GM12891 (cell line): ENCODE results near the gene POLR2E.
A peak's percentile ranks its signal among the peaks of the same experiment; 100 is the strongest.

ENCODE experiments used
- DNase-seq: peaks from one replicate; pipeline ENCODE4 v3.0.0; 2011; ENCODE audit warnings: low spot score; ENCODE audit not compliant: insufficient read length
- FAIRE-seq: peaks from 2 replicates; lab custom pipeline; 2011; peaks lifted over from hg19 to GRCh38; lab: Jason Lieb, UNC
- PAX5 ChIP-seq: IDR thresholded peaks from 2 replicates; pipeline ENCODE4 v1.6.1; 2011; ENCODE audit warnings: low read length, moderate library complexity, mild to moderate bottlenecking; ENCODE audit not compliant: insufficient read depth, severe bottlenecking
- POLR2A ChIP-seq: IDR thresholded peaks from 2 replicates; pipeline ENCODE4 v1.6.1; 2011; ENCODE audit warnings: low read depth, low read length, control low read depth
- POLR2AphosphoS5 ChIP-seq: IDR thresholded peaks from 2 replicates; pipeline ENCODE4 v1.6.1; 2011; ENCODE audit warnings: low read depth, low read length, control low read depth
- POU2F2 ChIP-seq: IDR thresholded peaks from 2 replicates; pipeline ENCODE4 v1.6.1; 2011; ENCODE audit warnings: low read depth, mild to moderate bottlenecking, control low read depth, low read length, moderate library complexity
- SPI1 ChIP-seq: IDR thresholded peaks from 2 replicates; pipeline ENCODE4 v1.6.1; 2011; ENCODE audit warnings: low read depth, low read length, control low read depth
- TAF1 ChIP-seq: IDR thresholded peaks from 2 replicates; pipeline ENCODE4 v1.6.1; 2011; ENCODE audit warnings: low read depth, low read length, control low read depth

Gene POLR2E

DNA sequence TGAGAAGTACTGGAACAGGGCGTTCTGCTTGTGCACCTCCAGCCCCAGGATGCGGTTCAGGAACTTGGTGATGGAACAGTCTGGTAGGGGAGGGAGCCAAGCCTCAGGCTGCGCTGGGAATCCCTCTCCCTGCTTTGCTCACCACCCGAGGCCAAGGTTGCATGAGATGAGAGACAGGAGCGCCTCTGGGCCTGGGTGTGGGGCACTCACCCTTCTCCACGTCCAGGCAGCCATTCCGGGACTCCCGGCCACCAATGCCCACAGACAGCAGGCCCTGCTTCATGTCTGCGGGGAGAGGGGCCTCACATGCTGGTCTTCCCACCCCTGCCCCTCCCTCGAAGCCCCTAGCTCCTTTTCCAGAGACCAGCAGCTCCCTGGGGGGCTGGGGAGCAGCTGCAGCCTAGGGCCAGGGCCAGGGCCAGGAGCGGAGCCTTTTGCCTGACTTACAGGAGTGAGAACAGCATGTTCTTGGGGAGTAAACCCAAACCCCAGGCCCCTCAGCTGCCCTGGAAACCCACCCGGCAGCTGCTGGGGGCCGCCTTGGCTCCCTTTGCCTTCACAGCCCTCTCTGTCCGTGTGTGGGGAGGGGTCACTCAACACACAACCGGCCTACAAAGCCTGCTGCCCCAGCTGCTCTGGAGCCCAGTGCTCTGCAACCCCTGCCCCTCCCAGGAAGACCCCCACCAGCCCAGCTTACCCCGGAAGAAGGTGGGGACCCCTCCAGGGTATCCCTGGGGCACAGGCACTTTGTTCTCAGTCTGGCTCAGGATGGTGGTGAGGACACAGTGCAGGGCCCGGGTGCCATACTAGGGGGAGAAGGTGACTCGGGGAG is 15.8 kb upstream of the POLR2E start:
- FAIRE-seq (no peak), DNase-seq (no peak)
- TF ChIP-seq SPI1 (no peak), POLR2A (no peak), PAX5 (no peak), TAF1 (no peak), POU2F2 (no peak), POLR2AphosphoS5 (no peak)

DNA sequence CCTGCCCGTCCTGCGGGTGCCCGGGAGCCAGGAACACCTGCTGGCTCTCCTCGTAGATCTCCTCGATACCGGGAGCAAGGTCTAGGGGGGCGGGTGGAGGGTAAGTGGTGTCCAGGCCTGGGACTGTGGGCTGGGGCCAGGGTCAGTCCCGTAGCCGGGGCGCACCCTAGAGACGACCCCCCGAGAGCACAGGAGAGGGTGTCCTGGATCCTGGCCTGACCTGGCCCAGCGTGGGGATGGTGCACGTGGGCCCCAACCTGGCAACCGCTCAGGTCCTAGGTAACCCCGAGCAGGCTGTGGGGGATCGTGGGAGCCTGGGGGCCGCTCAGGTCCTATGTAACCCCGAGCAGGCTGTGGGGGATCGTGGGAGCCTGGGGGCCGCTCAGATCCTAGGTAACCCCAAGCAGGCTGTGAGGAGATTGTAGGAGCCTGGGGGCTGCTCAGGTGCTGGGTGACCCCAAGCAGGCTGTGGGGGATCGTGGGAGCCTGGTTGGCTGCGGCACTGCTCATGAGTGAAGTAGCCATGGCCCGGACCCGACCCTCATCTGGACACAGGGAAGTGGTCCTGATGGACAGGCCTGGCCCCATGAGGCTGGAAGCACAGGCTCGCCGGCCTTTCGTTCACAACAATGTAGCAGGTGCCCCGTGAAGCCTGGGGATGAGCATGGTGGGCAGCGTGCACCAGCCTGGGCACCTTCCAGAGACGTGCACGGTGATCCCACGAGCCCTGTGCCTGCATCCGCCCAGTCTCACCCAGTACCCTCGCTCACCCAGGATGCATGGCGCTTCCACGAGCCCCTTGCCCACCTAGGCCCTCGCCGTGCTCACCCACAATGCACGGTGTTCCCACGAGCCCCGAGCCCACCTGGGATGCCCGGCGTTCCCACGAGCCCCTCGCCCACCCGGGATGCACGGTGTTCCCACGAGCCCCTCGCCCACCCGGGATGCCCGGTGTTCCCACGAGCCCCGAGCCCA is 14.8 kb upstream of the POLR2E start:
- TF ChIP-seq TAF1 (no peak), SPI1 (no peak), POLR2A (peak; percentile 10; the same call in 1 of the 2 replicates)
- DNase-seq, result no peak
- FAIRE-seq, result no peak

DNA sequence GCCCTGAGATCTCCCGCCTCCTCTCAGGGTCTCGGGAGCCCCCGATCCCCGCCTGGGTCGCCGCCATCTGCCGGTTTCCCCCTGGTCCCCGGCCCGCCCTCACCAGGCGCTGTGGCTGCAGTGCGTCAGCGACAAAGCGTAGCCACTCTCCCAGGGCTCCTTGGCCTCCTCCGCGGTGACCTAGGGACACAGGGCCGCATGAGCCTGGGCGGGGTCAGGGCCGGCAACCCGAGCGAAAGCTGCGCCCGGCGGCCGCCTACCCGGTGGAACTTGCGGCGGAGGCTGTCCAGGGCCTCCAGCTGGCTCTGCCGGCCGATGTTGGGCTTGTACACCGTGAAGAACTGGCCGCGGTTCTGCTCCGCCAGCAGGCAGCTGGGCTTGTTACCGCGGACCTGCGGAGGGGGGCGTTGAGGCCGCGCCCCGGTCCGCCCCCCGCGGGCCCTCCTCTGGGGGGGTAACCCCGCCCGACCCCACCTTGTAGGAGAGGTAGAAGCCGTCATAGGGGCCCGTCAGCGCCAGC is 13.9 kb upstream of the POLR2E start:
- no peak for FAIRE-seq
- DNase-seq, result no peak

DNA sequence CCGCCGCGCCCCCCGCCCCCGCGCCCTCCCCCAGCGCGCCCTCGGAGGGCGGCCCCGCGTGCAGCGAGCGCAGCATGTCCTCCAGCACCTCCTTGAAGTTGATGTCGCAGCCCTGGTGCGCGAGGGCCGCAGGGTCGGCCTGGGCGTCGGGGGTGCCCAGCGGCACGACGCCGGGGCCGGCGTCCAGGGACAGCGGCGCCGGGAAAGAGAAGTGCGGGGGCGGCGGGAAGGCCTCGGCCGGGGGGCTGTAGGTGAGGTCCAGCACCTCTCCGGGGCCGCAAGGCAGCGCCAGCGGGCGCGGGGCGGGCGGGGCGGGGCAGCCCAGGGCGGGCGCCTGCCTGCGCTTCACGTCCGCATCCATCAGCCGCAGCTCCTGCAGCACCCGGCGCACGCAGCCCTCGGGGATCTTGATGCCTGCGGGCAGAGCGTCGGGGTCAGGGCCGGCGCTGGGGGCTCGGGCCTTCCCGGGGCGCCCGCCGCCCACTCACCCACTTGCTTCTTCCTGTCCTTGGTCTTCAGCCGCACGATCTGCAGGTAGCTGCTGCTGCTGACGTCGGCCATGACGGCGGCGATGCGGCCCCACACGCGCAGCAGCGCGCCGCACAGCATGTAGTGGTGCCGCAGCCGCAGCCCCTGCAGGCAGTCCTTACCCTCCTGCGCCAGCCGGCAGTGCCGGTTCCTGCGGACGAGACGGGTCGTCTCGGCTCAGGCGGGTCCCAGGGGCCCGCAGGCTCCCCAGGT is 13.3 kb upstream of the POLR2E start:
- TF ChIP-seq POU2F2, result no peak
- DNase-seq (no peak), FAIRE-seq (no peak)

More for the DNA sequence above, 13.9 kb upstream of the POLR2E start:
- TF ChIP-seq SPI1, result no peak
- TF ChIP-seq TAF1, result no peak
- TF ChIP-seq PAX5, result no peak

DNA sequence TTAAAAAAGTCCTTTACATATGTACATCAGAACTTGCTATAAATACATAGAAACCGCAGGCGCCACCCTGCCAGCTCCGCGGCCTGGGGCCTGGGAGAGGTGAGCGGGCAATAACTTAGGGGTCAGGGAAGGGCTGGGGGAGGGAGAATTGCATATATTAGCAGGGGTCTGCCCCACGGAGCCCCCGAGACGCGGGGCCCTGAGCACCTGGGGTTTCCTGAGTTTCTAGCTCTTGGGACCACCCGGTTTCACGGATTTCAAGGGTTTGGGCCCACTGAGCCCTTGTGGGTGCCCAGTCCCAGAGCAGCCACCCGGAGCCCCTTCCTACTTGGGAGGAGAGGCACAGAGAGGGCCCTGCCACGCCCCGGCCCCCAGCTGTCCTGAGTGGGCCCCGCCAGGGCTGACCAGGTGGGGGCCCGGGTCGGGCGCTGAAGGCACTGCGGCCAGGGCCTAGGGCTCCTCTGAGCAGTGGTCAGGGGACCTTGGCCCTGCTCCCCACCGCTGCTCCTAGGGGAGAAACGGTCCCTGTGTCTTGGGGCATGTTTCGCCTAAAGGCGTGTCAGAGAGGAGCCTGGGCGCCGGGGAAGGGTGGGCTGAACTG is 12.6 kb upstream of the POLR2E start:
- TF ChIP-seq POLR2AphosphoS5 (peak; percentile 30; the same call in 1 of the 2 replicates), POU2F2 (no peak)
- FAIRE-seq (no peak), DNase-seq (no peak)

DNA sequence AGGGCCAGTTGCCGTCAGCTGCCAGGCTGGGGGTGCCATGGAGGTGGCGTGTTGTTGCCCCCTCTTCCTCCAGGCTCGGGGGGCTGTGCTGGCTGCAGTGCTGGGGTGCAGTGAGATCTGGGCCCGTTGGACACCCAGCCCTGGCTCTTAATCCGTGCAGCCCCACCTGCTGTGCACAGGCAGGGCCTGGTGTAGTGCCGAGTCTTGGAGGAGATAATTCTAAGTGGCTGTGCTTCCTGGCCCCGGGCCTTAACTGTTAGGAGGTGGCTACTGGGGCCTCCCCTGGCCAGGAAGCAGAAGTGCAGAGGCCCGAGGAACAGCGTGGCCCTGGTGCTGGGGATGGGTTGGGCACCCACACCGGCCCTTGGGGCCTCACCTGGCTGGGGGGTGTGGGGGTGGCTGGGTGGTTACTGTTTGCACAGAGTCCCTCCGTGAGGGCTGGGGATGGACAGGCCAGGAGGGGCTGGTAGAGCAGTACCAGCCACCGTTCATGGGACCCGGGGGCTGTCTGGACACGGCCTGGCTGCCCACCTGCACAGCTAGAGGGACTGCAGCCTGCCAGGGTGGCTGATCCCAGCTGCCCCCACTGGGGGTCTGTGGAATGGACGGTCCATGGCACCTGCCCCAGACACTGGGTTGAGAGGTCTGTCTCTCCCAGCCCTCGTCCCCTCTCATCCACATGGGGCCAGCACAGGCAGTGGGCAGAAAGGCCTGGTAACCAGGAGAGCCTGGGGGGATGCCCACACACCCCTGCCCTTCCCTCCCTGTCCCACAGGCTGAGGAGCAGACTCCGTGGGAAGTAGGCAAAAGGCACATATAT is 11.9 kb upstream of the POLR2E start:
- DNase-seq (no peak), FAIRE-seq (no peak)
- no peak for TF ChIP-seq TAF1
- 0 out of 2 replicates have a peak, but pooled peaks have one; percentile 12 for TF ChIP-seq POLR2AphosphoS5
- no peak for TF ChIP-seq PAX5
- TF ChIP-seq POU2F2, result peak; percentile 5; the same call in 1 of the 2 replicates
- peak; percentile 44; the same call in 1 of the 2 replicates for TF ChIP-seq POLR2A
- no peak for TF ChIP-seq SPI1

DNA sequence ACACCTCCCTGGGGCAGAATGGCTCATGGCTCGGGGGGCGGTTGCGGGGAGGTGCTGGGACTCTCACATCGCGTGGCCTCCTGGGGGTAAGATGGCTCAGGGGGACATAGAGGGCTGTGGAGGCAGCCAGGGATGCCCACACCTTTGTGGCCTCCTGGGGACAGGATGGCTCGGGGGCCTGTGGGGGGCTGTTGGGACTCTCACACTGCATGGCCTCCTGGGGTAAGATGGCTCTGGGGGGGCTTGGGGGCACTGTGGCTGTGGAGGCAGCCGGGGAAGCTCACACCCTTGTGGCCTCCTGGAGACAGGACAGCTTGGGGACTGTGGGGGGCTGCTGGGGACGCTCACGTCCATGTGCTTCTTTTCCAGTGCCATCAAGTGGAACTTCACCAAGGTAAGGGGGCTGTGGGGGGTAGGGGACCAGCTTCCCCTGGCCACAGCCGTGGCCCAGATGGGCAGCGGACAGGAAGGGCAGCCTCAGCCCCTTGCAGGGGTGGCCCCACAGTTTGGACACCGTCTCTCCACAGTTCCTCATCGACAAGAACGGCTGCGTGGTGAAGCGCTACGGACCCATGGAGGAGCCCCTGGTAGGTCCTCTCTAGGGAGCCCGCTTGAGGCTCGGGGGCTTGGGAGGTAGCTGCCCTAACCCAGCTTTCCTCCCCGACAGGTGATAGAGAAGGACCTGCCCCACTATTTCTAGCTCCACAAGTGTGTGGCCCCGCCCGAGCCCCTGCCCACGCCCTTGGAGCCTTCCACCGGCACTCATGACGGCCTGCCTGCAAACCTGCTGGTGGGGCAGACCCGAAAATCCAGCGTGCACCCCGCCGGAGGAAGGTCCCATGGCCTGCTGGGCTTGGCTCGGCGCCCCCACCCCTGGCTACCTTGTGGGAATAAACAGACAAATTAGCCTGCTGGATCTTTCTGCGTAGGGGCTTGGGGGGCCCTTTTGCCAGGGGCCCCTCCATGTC is 11.0 kb upstream of the POLR2E start:
- no peak for DNase-seq
- peak; percentile 53 for TF ChIP-seq POLR2AphosphoS5
- no peak for TF ChIP-seq TAF1
- peak; percentile 62 for TF ChIP-seq POLR2A
- no peak for FAIRE-seq
